Mesendoderm (in vitro differentiated cells): ENCODE data around the gene ZFHX3.

Experiments
- DNase-seq: peaks from one replicate; pipeline ENCODE4 v3.0.0; 2013
- H2AK5ac ChIP-seq: 2 replicates; pipeline ENCODE4 v1.6.1; 2013; ENCODE audit warnings: low read length, inconsistent platforms
- H2BK120ac ChIP-seq: 2 replicates; pipeline ENCODE4 v1.6.1; 2013; ENCODE audit warnings: low read depth, mild to moderate bottlenecking, low read length, moderate library complexity, mixed read lengths
- H2BK15ac ChIP-seq: replicated peaks from 2 replicates; pipeline ENCODE4 v1.6.1; 2013; ENCODE audit warnings: low read depth, mild to moderate bottlenecking, moderate library complexity
- H2BK5ac ChIP-seq: 2 replicates; pipeline ENCODE4 v1.6.1; 2013; ENCODE audit warnings: low read length, inconsistent platforms
- H3K18ac ChIP-seq: 2 replicates; pipeline ENCODE4 v1.6.1; 2013; ENCODE audit warnings: mild to moderate bottlenecking, low read length, mixed read lengths
- H3K23ac ChIP-seq: one replicate; pipeline ENCODE4 v1.6.1; 2013; ENCODE audit warnings: low read length
- H3K27ac ChIP-seq: 2 replicates; pipeline ENCODE4 v1.5.1; 2013; ENCODE audit warnings: low read depth, mild to moderate bottlenecking, inconsistent platforms, low read length, moderate library complexity
- H3K27me3 ChIP-seq: 2 replicates; pipeline ENCODE4 v1.6.1; 2013; ENCODE audit warnings: low read length, control low read depth, mild to moderate bottlenecking, inconsistent platforms; ENCODE audit not compliant: insufficient read depth, poor library complexity
- H3K36me3 ChIP-seq: 2 replicates; pipeline ENCODE4 v1.6.1; 2013; ENCODE audit warnings: low read length, inconsistent platforms; ENCODE audit not compliant: control insufficient read depth, insufficient read depth
- H3K4ac ChIP-seq: one replicate; pipeline ENCODE4 v1.6.1; 2013; ENCODE audit warnings: low read depth, mild to moderate bottlenecking, low read length, moderate library complexity
- H3K4me1 ChIP-seq: 2 replicates; pipeline ENCODE4 v1.6.1; 2013; ENCODE audit warnings: low read depth, low read length, inconsistent platforms; ENCODE audit not compliant: control insufficient read depth
- H3K4me2 ChIP-seq: 2 replicates; pipeline ENCODE4 v1.6.1; 2013; ENCODE audit warnings: low read length
- H3K4me3 ChIP-seq: 2 replicates; pipeline ENCODE4 v1.5.1; 2013; ENCODE audit warnings: mild to moderate bottlenecking, low read length
- H3K56ac ChIP-seq: one replicate; pipeline ENCODE4 v1.6.1; 2013; ENCODE audit warnings: low read length
- H3K79me1 ChIP-seq: 2 replicates; pipeline ENCODE4 v1.6.1; 2013; ENCODE audit warnings: low read length, inconsistent platforms
- H3K79me2 ChIP-seq: 2 replicates; pipeline ENCODE4 v1.6.1; 2013; ENCODE audit warnings: mild to moderate bottlenecking, low read length; ENCODE audit not compliant: control insufficient read depth, insufficient read depth
- H3K9ac ChIP-seq: 2 replicates; pipeline ENCODE4 v1.6.1; 2013; ENCODE audit warnings: low read length, inconsistent platforms
- H4K5ac ChIP-seq: one replicate; pipeline ENCODE4 v1.6.1; 2013; ENCODE audit warnings: low read length
- H4K8ac ChIP-seq: one replicate; pipeline ENCODE4 v1.6.1; 2013; ENCODE audit warnings: low read depth, mild to moderate bottlenecking, control low read depth, low read length, moderate library complexity
- WGBS: extraction: QIAGEN DNeasy Blood & Tissue Kit; methylation state at CpG from one replicate; pipeline ENCODE4 v1.1.7; 2013; ENCODE audit warnings: low lambda C conversion rate, missing lambda C conversion rate; ENCODE audit not compliant: insufficient coverage; ENCODE audit errors: extremely low coverage; 5-methylcytosine and 5-hydroxymethylcytosine counted together

Gene ZFHX3

GRCh38 chr16:73016488-73016830 lies 31.5 kb downstream of the ZFHX3 start:
- H3K4me2 ChIP-seq = no peak overlapping the region
- H3K23ac ChIP-seq = no peak overlapping the region
- no peaks in the 10 kb centered on the region for H3K4me1 ChIP-seq
- no peak overlapping the region for H3K4ac ChIP-seq
- H3K79me2 ChIP-seq = no peaks in the 10 kb centered on the region
- H3K4me3 ChIP-seq = no peak overlapping the region
- H4K8ac ChIP-seq = no peak overlapping the region
- H3K27ac ChIP-seq = no peak overlapping the region
- no peak overlapping the region for H2AK5ac ChIP-seq
- no peak overlapping the region for H2BK5ac ChIP-seq
- no peak overlapping the region for H3K9ac ChIP-seq
- H3K18ac ChIP-seq = no peak overlapping the region
- no CpG with 5 or more reads among the region's 2 CpGs for WGBS
- no peak overlapping the region for H4K5ac ChIP-seq
- no peak overlapping the region for H2BK15ac ChIP-seq
- H3K36me3 ChIP-seq = no peaks in the 10 kb centered on the region
- no peaks in the 10 kb centered on the region for H3K27me3 ChIP-seq
- H2BK120ac ChIP-seq = no peak overlapping the region
- no peaks in the 10 kb centered on the region for H3K79me1 ChIP-seq
- no peak overlapping the region for H3K56ac ChIP-seq
- no peak for DNase-seq

DNA sequence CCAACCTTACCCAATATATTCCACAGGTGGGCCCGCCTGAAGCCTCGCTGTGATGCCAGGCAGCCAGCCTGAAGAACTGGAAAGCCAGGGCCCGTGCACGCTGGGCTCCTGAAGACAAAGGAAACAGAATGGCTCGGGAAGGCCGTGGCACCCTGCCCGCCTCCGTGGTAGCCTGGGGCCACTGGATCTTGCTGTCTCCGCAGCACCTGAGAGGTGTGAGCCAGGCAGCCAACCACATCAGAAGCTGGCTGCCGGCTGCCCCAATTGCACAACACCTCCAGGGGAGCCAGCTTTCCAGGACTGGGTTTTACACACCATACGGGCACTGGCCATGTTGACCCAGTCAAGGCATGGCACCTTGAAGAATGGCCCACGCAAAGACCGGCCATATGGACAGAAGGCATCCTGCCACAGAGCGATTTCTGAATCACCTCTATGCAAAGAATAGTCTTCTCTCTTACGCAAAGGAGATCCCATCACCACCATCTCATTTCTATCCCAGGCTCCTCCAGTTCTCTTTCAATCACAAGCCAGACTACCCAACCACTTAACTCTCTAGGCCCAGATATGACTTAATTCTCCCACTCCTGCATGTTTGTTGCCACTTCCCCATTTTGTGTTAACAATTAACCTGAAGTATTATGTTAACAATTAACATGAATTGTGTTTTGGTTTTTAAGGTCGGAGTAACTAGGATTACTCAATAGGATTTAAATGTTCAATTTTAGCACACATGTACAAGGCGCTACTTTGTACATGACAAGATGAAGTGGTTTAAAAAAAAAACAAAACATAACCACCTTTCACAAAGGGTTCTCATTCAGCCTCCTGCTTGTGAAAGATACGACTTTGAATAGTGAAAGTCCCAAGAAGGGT lies 32.1 kb downstream of the ZFHX3 start:
- Histone ChIP-seq H4K8ac (no peak overlapping the region), H3K79me1 (no peaks in the 10 kb centered on the region), H3K9ac (no peak overlapping the region), H3K4ac (no peak overlapping the region), H3K27me3 (no peaks in the 10 kb centered on the region), H4K5ac (no peak overlapping the region), H2AK5ac (no peak overlapping the region), H3K27ac (no peak overlapping the region), H3K4me3 (no peak overlapping the region), H3K18ac (no peak overlapping the region), H3K56ac (no peak overlapping the region), H3K4me2 (no peak overlapping the region), H3K23ac (no peak overlapping the region), H3K79me2 (no peaks in the 10 kb centered on the region), H2BK15ac (no peak overlapping the region), H2BK120ac (no peak overlapping the region), H3K4me1 (no peaks in the 10 kb centered on the region), H3K36me3 (no peaks in the 10 kb centered on the region), H2BK5ac (no peak overlapping the region)
- no CpG with 5 or more reads among the region's 18 CpGs for WGBS
- DNase-seq = no peak

GRCh38 chr16:73014768-73015167 lies 33.2 kb downstream of the ZFHX3 start:
- Histone ChIP-seq H2AK5ac (no peak overlapping the region), H3K4ac (no peak overlapping the region), H3K79me2 (no peaks in the 10 kb centered on the region), H3K27me3 (no peaks in the 10 kb centered on the region), H3K79me1 (no peaks in the 10 kb centered on the region), H3K36me3 (no peaks in the 10 kb centered on the region), H3K4me3 (no peak overlapping the region), H3K4me2 (no peak overlapping the region), H3K9ac (no peak overlapping the region), H4K5ac (no peak overlapping the region), H2BK15ac (no peak overlapping the region), H3K23ac (no peak overlapping the region), H3K18ac (no peak overlapping the region), H2BK5ac (no peak overlapping the region), H3K27ac (no peak overlapping the region), H3K4me1 (no peaks in the 10 kb centered on the region), H4K8ac (no peak overlapping the region), H3K56ac (no peak overlapping the region), H2BK120ac (no peak overlapping the region)
- DNase-seq = no peak
- WGBS = no CpG with 5 or more reads among the region's 3 CpGs

DNA sequence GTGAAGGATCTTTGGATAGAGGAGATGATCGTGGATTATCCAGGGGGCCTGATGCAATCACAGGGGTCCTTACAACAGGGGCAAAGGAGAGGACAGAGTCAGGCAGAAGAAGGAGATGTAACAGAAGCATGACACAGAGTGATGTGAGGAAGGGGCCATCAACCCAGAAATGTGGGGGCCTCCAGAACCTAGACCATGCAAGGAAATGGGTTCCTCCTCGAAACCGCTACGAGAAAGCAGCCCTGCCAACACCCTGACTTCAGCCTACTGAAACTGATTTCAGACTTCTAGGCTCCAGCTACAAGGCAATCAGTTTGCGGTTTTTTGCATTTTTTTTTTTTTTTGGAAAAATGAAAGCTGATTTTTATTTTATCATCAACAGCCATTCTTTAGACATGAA lies 34.0 kb downstream of the ZFHX3 start:
- Histone ChIP-seq H3K4me2 (no peak overlapping the region), H2BK120ac (no peak overlapping the region), H3K4ac (no peak overlapping the region), H3K23ac (no peak overlapping the region), H3K4me1 (no peaks in the 10 kb centered on the region), H3K27ac (no peak overlapping the region), H3K18ac (no peak overlapping the region), H3K79me2 (no peaks in the 10 kb centered on the region), H3K9ac (no peak overlapping the region), H3K56ac (no peak overlapping the region), H2AK5ac (no peak overlapping the region), H3K4me3 (no peak overlapping the region), H4K5ac (no peak overlapping the region), H4K8ac (no peak overlapping the region), H3K27me3 (no peaks in the 10 kb centered on the region), H2BK5ac (no peak overlapping the region), H3K36me3 (no peaks in the 10 kb centered on the region), H3K79me1 (no peaks in the 10 kb centered on the region), H2BK15ac (no peak overlapping the region)
- no peak for DNase-seq
- no CpG with 5 or more reads among the region's 5 CpGs for WGBS

DNA sequence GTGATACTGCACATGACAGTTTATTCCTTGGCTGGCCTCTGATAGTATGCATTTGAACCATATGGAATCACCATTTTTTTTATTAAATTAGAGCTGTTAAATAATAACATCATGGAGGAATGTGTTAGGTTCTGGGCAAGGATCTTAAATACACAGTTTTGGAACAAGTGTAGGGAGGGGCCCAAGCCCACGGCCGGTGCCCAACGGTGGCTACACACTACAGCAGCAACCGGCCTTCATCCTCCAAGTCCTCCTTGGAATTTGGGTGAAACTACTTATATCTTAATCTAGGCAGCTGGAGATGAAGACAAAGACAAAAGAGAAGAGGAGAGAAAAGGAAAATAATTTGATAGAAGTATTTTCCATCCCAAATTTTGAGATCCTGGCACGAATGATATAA lies 35.6 kb downstream of the ZFHX3 start:
- Histone ChIP-seq H2AK5ac (no peak overlapping the region), H3K79me1 (no peaks in the 10 kb centered on the region), H4K8ac (no peak overlapping the region), H3K4me3 (no peak overlapping the region), H2BK5ac (no peak overlapping the region), H3K27ac (no peak overlapping the region), H3K4me2 (no peak overlapping the region), H2BK120ac (no peak overlapping the region), H3K36me3 (no peaks in the 10 kb centered on the region), H3K9ac (no peak overlapping the region), H2BK15ac (no peak overlapping the region), H3K56ac (no peak overlapping the region), H3K18ac (no peak overlapping the region), H3K79me2 (no peaks in the 10 kb centered on the region), H4K5ac (no peak overlapping the region), H3K27me3 (no peaks in the 10 kb centered on the region), H3K23ac (no peak overlapping the region), H3K4ac (no peak overlapping the region), H3K4me1 (no peaks in the 10 kb centered on the region)
- DNase-seq = no peak
- no CpG with 5 or more reads among the region's 5 CpGs for WGBS

DNA sequence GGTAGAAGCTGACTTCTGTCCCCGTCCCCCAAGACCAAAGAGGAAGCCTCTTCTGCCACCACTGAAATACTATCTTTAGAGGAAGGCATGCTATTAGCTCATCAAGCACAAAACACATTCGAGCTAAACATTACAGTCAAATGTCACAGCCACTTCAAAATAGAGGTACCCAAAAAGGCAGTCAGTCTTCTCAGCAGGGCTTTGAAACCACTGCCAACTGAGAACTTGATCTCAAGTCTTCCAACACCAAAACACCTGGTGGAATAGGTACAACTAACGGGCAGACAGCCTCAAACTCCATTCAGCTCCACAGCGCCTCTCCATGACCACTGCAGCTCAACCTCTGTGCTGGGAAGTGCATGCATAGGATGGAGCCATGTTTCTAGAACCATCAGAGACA lies 36.0 kb downstream of the ZFHX3 start:
- no peak overlapping the region for H2BK15ac ChIP-seq
- DNase-seq = peak; percentile 35

More for the DNA sequence above, 36.0 kb downstream of the ZFHX3 start:
- Histone ChIP-seq H3K18ac (no peak overlapping the region), H3K4ac (no peak overlapping the region), H3K56ac (no peak overlapping the region), H3K9ac (no peak overlapping the region), H3K27ac (no peak overlapping the region), H2BK120ac (no peak overlapping the region), H4K5ac (no peak overlapping the region), H3K4me1 (no peaks in the 10 kb centered on the region), H3K79me1 (no peaks in the 10 kb centered on the region), H3K27me3 (no peaks in the 10 kb centered on the region), H3K4me2 (no peak overlapping the region), H3K4me3 (no peak overlapping the region), H2AK5ac (no peak overlapping the region), H3K36me3 (no peaks in the 10 kb centered on the region), H4K8ac (no peak overlapping the region), H3K23ac (no peak overlapping the region), H2BK5ac (no peak overlapping the region), H3K79me2 (no peaks in the 10 kb centered on the region)
- WGBS = no CpG with 5 or more reads among the region's 4 CpGs
